Fibroblast of pulmonary artery (primary cell): ENCODE data around the gene PAFAH1B1.
"Not testable (repeated sequence)": the region's sequence is repeated elsewhere in the genome, so short reads cannot be mapped to it uniquely, and the experiment has no call there.

ENCODE experiments used
- DNase-seq: peaks from one replicate; pipeline ENCODE4 v3.0.0-alpha.2; 2010; ENCODE audit warnings: low read depth
- H3K4me3 ChIP-seq: replicated peaks from 2 replicates; pipeline ENCODE4 v1.5.1; 2011; ENCODE audit warnings: low read depth, mild to moderate bottlenecking, control low read depth, low read length, moderate library complexity
- CTCF ChIP-seq: IDR thresholded peaks from 2 replicates; pipeline ENCODE4 v1.5.1; 2011; ENCODE audit warnings: mild to moderate bottlenecking, control low read depth, low read length, inconsistent platforms; ENCODE audit errors: missing control alignments

PAFAH1B1 gene

GRCh38 chr17:2610195-2611175, 17.0 kb downstream of the PAFAH1B1 start:
- no peak for DNase-seq
- TF ChIP-seq CTCF: no peak
- no peak overlapping the region for H3K4me3 ChIP-seq

- DNase-seq: no peak
- no peak for TF ChIP-seq CTCF
- H3K4me3 ChIP-seq: no peak overlapping the region
Measured at GRCh38 chr17:2611627-2612026, 18.2 kb downstream of the PAFAH1B1 start.

- TF ChIP-seq CTCF: no peak
- H3K4me3 ChIP-seq: no peak overlapping the region
Measured at GRCh38 chr17:2612630-2613029, 19.2 kb downstream of the PAFAH1B1 start.

GRCh38 chr17:2613089-2613808, 19.8 kb downstream of the PAFAH1B1 start:
- no peak for DNase-seq
- TF ChIP-seq CTCF: no peak
- no peak overlapping the region for H3K4me3 ChIP-seq

More at GRCh38 chr17:2612630-2613029, 19.2 kb downstream of the PAFAH1B1 start:
- DNase-seq: no peak

- TF ChIP-seq CTCF: no peak
- DNase-seq: no peak
- no peak overlapping the region for H3K4me3 ChIP-seq
Measured at GRCh38 chr17:2615882-2616281, 22.4 kb downstream of the PAFAH1B1 start.

GRCh38 chr17:2621241-2621640, 27.8 kb downstream of the PAFAH1B1 start:
- no peak for DNase-seq
- TF ChIP-seq CTCF: no peak
- H3K4me3 ChIP-seq: no peak overlapping the region

- DNase-seq, H3K4me3 ChIP-seq: not testable (repeated sequence)
Measured at GRCh38 chr17:2621951-2622405, 28.5 kb downstream of the PAFAH1B1 start.

GRCh38 chr17:2622721-2623301, 29.4 kb downstream of the PAFAH1B1 start:
- not testable (repeated sequence) for DNase-seq, H3K4me3 ChIP-seq
